Right forelimb (tissue), 1 donor: Measurements from ENCODE around the gene KCNN4.
"Not testable (repeated sequence)": the region's sequence is repeated elsewhere in the genome, so short reads cannot be mapped to it uniquely, and the experiment has no call there.

Source experiments
- DNase-seq: peaks from one replicate; pipeline ENCODE4 v3.0.0-alpha.2; 2018

The KCNN4 gene

DNA sequence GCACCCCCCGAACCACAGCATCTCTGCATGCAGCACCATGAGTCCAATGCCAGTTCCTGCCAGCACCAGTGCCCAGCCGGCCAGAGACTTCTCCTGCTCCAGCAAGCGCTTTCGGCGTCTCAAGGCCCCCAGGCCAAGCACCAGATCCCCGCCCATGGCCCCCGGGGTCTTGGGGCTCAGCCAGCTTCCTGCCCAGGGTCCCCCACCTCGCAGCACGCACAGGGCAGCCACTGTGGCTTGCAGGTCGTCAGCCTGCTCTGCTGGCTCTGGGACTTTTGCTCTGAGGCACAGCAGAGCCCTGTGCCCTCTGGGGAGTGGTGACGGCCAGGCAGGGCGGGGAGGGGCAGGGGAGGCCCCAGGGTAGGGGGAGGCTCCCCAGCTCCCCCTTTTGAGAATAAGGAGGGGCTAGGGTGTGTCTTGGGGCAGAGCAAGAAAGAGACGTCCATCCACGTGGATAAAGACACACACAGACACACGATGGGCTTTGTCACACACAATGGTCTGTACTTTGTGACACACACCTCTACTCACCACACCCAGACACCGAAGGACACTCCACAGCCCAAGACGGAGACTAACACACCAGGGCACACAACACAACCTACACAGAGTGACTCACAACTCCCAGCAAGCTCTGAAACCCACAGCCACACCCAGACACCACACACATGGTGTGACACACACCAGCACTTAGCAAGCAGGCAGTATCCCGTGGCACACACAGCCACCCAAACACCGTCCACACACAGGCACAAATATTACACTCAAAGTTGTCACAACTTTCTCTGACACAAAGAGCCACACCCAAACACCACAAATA lies at the start of gene KCNN4:
Gene KCNN4 (minus strand): TSS at position 268 of the 820 bp plus-strand sequence. CDS start 112 bp downstream, at position 156.
- no peak for DNase-seq

DNA sequence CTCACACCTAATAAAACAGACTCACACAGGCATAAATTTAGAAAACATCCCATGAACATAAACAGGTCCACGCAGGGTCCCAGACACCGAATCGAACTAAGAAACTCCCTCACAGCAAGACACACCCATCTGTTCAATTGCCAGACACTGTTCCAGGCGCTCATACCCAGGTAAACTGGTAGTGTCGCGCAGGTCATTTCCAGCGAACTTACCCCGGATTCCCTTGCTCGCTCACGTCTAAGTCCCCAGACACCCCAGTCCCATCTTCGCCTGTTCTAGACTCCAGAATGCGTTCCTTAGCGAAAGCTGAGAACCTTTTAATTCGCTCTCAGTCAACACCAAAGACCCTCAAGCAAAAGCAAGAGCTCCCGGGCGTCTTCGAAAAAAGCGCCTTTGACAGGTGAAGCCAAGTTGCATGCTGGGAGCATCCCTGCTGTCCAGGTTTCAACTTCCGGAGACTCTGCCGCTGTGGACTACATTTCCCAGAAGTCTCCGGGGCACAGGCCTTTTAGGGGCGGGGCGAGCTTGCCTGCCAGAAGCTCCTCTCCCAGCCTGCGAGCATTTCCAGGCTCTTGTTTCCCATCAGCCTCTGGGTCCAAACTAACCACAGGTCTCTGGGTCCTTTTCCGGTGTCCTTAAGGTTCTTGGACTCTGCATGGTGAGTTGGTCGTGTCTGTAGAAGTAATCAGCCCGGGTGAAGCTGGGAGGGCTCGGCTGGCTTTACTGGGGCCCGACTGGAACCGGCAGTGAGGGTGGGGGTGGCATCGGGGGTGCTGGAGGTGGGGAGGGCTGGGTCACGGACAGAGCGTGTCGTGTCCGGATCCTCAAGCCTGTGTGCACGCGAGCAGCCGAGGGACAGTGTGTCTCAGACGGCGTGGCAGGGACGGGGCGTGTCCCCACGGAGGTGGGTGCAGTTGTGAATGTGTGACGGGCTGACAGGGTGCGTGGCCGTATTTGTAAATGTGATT lies 46.3 kb upstream of the KCNN4 start, which contains the start of gene ZNF283:
Gene ZNF283 (plus strand): TSS at position 535 of the 968 bp plus-strand sequence. CDS start 6,184 bp downstream, outside the sequence.
- peak; percentile 92 for DNase-seq

GRCh38 chr19:43824572-43824971 lies 43.8 kb upstream of the KCNN4 start:
- DNase-seq = not testable (repeated sequence)

DNA sequence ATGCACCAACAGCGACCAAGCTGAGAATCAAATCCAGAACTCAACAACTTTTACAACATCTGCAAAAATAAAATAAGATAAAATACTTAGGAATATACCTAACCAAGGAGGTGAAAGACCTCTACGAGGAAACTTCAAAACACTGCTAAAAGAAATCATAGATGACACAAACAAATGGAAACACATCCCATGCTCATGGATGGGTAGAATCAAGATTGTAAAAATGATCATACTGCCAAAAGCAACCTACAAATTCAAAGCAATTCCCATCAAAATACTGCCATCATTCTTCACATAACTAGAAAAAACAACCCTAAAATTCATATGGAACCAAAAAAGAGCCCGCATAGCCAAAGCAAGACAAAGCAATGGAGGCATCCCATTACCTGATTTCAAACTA lies 43.1 kb upstream of the KCNN4 start:
- not testable (repeated sequence) for DNase-seq

DNA sequence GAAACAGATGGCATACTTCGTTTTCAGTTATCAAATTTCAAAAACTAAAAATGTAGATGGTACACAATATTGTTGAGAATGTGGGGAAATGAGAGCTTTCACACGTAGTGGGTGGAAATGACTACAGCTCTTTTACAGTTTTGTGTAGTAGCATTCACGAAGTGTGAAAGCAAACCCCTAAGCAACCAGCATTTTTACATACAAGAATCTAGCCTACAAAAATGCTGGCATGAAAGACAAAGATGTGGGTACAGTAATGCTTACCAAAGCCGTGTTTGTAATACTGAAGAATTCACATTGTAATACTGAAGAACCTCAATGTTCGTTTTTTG lies 40.1 kb upstream of the KCNN4 start:
- no peak for DNase-seq

GRCh38 chr19:43820098-43820883 lies 39.5 kb upstream of the KCNN4 start:
- peak; percentile 49 for DNase-seq

DNA sequence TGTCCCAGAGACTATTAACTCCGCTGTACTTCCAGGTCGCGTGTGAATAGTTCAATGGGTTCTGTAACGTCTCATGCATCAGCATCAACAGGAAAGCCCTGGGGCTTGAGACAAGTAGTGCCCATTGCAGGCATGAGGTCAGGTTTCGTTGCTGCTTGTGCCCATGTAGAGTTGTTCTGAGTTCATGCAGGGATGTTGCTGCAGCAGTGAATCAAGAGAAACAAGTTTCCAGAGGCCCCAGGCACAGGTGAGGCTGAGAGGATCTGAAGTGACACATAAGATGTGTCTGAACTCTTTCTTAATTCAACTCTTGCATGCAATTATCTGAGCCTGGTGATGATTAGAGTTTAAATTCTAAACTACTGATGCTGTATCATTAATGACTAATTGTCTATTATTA lies 37.7 kb upstream of the KCNN4 start:
- no peak for DNase-seq

DNA sequence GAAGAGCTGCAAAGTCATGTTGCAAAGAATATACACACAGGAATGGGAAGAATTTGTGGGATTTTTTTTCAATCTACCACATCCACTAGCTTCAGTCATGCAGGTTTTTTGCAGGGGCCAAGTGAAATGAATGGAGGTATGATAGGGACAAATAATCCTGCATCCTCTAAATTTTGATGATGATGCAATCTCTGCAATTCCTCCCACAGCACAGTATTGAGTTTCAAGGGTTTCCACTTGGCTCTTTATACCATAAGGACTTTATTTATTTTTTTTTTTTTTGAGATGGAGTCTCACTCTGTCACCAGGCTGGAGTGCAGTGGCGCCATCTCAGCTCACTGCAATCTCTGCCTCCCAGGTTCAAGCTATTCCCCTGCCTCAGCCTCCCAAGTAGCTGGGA lies 36.7 kb upstream of the KCNN4 start:
- DNase-seq = not testable (repeated sequence)

DNA sequence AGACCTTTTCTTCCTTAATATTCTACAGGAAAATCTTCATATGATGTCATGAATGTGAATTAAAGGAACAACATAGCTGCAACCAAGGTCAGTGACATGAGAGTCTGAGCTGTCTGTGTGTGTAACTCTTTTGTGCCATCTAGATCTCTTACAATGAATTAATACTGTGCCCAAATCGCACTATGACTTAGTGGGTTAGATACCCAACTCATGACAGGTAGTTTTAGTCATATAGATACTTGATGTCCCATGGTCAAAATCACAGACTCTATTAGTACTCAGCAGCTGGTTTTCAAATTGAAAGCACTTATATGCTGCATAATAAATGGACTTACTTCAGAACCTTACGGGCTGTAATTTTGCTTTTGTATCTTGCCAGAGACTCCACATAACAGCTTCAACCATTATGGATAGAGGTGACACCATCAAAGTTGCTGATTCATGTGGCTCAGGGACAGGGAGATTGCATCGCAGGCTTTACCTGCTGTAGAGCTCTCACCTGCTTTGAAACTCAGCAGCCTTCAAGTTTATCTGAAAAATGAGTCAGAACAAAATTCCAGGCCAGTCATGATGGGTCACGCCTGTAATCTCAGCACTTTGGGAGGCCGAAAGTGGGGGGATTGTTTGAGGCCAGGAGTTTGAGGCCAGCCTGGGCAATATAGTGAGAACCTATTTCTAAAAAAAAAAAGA lies 34.0 kb upstream of the KCNN4 start:
- no peak for DNase-seq

DNA sequence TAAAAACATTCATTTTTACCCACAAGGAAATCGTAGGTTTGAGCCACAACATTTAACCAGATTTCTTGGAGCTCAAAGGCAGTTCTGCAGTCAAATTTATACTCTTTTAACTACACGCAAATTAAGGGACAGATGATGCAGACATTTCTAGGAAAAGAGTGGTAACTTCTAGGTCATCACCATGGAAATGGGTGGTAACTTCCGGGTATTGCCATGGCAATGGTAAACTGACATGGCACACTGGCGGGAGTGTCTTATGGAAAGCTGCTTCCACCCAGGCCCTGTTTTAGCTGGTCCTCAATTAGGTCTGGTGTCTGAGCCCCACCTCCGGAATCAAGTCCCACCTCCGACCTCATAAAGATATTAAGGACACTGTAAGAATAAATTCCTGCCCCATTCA lies 31.9 kb upstream of the KCNN4 start:
- no peak for DNase-seq

GRCh38 chr19:43812259-43812658 lies 31.5 kb upstream of the KCNN4 start:
- DNase-seq = no peak

DNA sequence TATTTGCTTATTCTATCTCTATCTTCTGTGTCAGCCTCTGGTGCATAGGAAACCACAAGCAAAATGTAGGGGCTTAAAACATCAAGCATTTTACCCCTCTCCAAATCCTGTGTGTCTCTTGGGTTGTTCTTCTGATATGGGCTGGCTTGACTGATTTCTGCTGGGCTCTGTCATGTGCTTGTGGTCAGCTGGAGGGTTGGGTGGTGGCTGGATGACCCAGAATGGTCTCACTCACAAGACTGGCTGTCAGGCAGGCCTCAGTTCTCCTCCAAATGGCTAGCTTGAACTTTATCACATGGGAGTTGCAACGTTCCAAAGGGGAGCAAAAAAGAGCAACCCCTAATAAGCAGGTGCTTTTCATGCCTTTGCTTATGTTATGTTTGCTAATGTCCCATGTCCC lies 31.1 kb upstream of the KCNN4 start:
- DNase-seq = no peak

- no peak for DNase-seq
Measured at GRCh38 chr19:43809762-43810696, 29.3 kb upstream of the KCNN4 start.

DNA sequence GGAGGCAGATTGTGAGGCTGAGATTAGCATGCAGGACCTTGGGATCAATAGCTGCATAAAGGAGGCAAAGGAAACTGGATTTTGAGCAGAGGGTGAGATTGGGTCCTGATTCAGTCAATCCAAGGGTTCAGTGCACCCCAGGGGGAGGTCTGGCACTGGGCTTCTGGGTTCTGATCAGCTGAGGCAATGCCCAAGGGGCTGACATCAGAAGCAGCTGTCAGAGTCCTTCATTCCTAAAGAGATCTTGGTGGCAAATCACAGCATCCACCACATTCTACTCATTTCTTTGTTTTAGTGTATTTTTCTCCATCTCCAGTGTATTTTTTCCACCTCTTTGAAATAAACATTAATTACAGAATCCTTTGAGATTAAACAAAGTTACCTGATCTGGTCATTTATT lies 26.9 kb upstream of the KCNN4 start:
- no peak for DNase-seq

GRCh38 chr19:43806848-43807247 lies 26.1 kb upstream of the KCNN4 start:
- DNase-seq = no peak

GRCh38 chr19:43806401-43806800 lies 25.6 kb upstream of the KCNN4 start:
- DNase-seq = not testable (repeated sequence)

GRCh38 chr19:43804432-43804831 lies 23.7 kb upstream of the KCNN4 start:
- no peak for DNase-seq

DNA sequence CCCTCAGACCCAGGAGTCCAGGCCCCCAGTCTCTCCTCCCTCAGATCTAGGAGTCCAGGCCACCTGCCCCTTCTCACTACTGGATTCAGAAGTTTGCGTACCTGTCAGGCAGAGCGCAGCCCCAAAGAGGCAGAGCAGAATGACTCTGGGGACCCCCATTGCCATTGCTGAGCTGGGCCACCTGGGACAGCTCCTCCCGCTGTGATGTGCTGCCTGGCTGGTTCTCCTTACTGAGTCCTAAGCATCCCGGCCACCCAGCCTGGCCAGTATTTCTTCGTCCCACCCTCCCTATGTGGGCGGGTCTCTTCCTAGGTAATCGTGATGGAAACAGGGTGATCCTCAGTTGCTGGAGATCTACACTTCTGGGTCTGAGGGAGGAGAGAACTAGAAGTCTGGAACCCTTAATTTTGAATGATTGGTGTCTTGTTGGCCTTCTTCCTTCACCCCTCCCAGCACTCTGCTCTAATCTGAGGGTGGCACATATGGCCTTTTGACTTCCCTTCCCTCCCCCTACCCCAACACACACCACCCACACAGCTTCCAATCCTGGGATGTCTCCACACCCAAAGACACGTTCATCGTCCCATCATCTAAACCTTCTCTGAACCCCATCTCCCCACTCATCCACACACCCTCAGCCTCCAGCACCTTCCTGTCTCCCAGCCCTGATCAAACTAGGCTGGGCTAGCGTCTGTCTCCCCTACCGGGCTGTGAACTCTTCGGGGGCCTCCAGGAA lies 21.6 kb upstream of the KCNN4 start, which contains the start of gene LYPD5:
Gene LYPD5 (minus strand): TSS at position 232 of the 736 bp plus-strand sequence. CDS start 67 bp downstream, at position 165.
- no peak for DNase-seq

DNA sequence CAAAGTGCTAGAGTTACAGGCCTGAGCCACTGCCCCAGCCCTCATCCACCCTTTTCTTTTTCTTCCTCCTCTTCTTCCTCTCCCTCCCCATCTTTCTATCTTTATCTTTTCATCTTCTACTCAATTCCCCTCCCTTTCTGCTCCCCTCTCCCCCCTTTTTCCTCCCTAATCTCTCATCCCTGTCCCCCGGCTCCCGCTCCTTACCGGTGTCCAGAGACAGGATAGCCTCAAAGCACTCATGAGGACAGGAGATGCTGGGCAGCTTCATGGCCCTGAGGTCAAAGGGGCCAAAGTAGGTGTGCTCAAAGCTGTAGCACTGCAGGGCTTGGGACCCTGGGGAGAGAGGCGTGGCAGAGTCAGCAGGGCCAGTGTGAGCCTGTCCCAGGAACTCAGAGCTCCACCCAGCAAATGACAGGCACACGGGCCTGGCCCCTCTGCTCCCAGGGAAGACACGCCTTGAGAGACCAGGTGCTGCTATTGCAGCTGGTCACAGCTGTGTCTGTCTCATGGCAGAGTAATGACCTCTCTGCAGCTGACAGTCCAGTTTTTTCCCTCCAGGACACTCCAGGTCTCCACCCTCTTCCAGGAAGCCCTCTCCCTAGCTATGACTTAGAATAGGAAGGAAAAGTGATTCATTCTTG lies 18.8 kb upstream of the KCNN4 start:
- DNase-seq = no peak
